IPS-NIHi11 (cell line): ENCODE measurements around the gene USP20.
"Not testable (repeated sequence)": the region's sequence is repeated elsewhere in the genome, so short reads cannot be mapped to it uniquely, and the experiment has no call there.

ENCODE experiments used
- DNase-seq: peaks from one replicate; pipeline ENCODE4 v3.0.0; 2012; ENCODE audit warnings: mixed read lengths, low spot score

The USP20 gene

GRCh38 chr9:129835128-129835859 is at the start of gene USP20, which contains the start of gene C9orf78:
Gene USP20 (plus strand): TSS chr9:129835458. CDS start chr9:129852556, 17,098 bp downstream.
Gene C9orf78 (minus strand): TSS chr9:129835275. CDS start chr9:129835221, 54 bp downstream.
- peak; percentile 99 for DNase-seq

GRCh38 chr9:129785866-129786265 is 49.4 kb upstream of the USP20 start:
- no peak for DNase-seq

GRCh38 chr9:129786481-129786880 is 48.8 kb upstream of the USP20 start:
- DNase-seq = no peak

- DNase-seq = no peak
Measured at GRCh38 chr9:129794549-129794948, 40.7 kb upstream of the USP20 start.

GRCh38 chr9:129796029-129796428 is 39.2 kb upstream of the USP20 start:
- not testable (repeated sequence) for DNase-seq

- no peak for DNase-seq
Measured at GRCh38 chr9:129798973-129799372, 36.3 kb upstream of the USP20 start.

GRCh38 chr9:129801504-129801903 is 33.8 kb upstream of the USP20 start:
- no peak for DNase-seq

GRCh38 chr9:129802833-129803675 is 32.2 kb upstream of the USP20 start, which contains the start of gene TOR1B:
Gene TOR1B (plus strand): TSS chr9:129803184. CDS start chr9:129803213, 29 bp downstream.
- DNase-seq = peak; percentile 94

GRCh38 chr9:129803676-129804060 is 31.6 kb upstream of the USP20 start:
- no peak for DNase-seq

- no peak for DNase-seq
Measured at GRCh38 chr9:129806061-129806460, 29.2 kb upstream of the USP20 start.

- DNase-seq = no peak
Measured at GRCh38 chr9:129809346-129809745, 25.9 kb upstream of the USP20 start.

GRCh38 chr9:129810116-129810515 is 25.1 kb upstream of the USP20 start:
- no peak for DNase-seq

GRCh38 chr9:129810788-129811187 is 24.5 kb upstream of the USP20 start:
- no peak for DNase-seq

- DNase-seq = no peak
Measured at GRCh38 chr9:129811967-129812363, 23.3 kb upstream of the USP20 start.

GRCh38 chr9:129812385-129812784 is 22.9 kb upstream of the USP20 start:
- no peak for DNase-seq

GRCh38 chr9:129813661-129814060 is 21.6 kb upstream of the USP20 start:
- DNase-seq = no peak

- no peak for DNase-seq
Measured at GRCh38 chr9:129814432-129815223, 20.6 kb upstream of the USP20 start.

- no peak for DNase-seq
Measured at GRCh38 chr9:129815278-129815677, 20.0 kb upstream of the USP20 start.

- no peak for DNase-seq
Measured at GRCh38 chr9:129816501-129817435, 18.5 kb upstream of the USP20 start.

GRCh38 chr9:129822898-129823541 is 12.2 kb upstream of the USP20 start:
- peak; percentile 39 for DNase-seq

- peak; percentile 73 for DNase-seq
Measured at GRCh38 chr9:129823542-129823934, 11.7 kb upstream of the USP20 start.
